Fibroblast of the aortic adventitia (primary cell): Measurements from ENCODE around the gene CTIF. TPM values are rescaled to one million over a fixed set of nuclear protein-coding genes. Genes with fewer than 3 reads are reported as not detected.

Source experiments
- DNase-seq: peaks from one replicate; pipeline ENCODE4 v3.0.0-alpha.2; 2010; ENCODE audit warnings: low read depth
- H3K4me3 ChIP-seq: 2 replicates; pipeline ENCODE4 v1.5.1; 2011; ENCODE audit warnings: low read depth, mild to moderate bottlenecking, control low read depth, low read length, moderate library complexity
- total RNA-seq: library from RNA; depleted of rRNA; stranded (reverse); fragments of >200 nt; gene quantifications from 2 replicates; pipeline ENCODE4 v1.2.3, GENCODE V29; 2012; ENCODE audit warnings: low replicate concordance
- TF ChIP-seq, protein P1 (sequence below): IDR thresholded peaks from 2 replicates; pipeline ENCODE4 v1.5.1; 2011; ENCODE audit warnings: mild to moderate bottlenecking, low read length, control low read depth, inconsistent platforms; ENCODE audit not compliant: insufficient read depth

Gene CTIF
- total RNA-seq, 1 donor, result 29.0 TPM

DNA sequence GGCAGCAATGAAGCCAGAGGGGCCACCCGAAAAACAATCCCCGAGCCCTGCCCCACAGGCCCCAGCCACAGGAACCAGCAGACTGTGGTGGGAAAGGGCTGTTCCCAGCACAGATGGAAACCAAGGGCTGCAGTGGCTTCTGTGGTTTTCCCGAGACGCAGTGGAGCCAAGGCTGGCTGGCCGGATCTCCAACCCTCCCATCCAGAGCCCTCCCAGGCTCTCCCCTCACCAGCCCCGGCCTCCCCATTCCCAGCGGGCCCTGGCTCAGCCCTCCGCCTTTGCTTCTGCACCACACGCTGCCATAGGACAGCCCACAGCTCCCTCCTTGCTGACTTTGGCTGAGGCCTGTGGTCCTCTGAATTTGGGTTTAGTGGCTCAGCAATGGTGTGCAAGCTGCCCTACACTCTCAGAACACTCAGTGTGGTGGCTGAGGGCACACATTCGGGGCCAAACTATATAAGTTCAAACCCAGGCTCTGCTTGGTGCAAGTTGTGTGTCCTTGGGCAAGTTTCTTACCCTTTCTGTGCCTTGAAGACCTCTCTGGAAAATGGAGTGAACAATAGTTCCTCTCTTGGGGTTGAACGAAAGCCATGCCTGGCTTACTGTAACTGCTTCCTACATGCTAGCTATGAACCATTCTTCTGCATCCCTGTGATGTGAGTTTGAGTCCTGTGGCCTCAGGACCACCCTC is 211.8 kb downstream of the CTIF start:
- no peak overlapping the region for H3K4me3 ChIP-seq
- peak; percentile 73 for DNase-seq
- TF ChIP-seq, protein P1, sequence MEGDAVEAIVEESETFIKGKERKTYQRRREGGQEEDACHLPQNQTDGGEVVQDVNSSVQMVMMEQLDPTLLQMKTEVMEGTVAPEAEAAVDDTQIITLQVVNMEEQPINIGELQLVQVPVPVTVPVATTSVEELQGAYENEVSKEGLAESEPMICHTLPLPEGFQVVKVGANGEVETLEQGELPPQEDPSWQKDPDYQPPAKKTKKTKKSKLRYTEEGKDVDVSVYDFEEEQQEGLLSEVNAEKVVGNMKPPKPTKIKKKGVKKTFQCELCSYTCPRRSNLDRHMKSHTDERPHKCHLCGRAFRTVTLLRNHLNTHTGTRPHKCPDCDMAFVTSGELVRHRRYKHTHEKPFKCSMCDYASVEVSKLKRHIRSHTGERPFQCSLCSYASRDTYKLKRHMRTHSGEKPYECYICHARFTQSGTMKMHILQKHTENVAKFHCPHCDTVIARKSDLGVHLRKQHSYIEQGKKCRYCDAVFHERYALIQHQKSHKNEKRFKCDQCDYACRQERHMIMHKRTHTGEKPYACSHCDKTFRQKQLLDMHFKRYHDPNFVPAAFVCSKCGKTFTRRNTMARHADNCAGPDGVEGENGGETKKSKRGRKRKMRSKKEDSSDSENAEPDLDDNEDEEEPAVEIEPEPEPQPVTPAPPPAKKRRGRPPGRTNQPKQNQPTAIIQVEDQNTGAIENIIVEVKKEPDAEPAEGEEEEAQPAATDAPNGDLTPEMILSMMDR, result no peak

DNA sequence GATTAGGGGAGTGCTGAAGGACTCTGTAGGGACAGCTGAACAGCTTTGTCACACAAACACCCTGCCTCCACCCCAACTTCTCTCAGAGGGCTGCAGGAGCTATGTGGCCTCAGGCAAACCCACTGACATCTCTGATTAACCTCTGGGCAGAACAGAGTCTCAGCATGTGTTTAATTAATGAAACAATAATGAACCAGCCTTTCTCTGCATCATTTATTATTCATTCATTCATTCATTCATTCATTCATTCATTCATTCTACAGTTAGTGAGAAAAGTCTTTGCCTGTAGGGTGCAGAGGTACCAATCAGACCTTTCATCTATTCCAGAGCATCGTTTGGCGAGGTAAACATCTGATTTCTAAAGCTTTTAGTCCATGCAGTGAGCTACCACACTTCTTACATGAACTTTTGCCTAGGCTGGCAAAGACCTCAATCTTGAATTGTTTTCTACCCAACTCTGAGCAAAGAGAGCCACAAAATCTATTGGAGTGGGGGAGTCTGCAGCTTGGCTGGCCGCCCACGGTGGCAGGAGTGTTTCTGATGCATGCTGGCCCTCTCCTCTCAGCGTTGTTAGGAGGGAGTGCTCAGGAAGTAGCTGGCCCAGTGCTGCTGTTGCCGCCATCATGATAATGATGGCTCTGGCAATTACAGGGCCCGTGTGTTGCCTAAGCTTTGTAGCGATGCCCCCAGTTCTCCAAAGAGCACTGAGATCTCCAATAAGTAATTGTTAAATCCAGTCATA is 213.1 kb downstream of the CTIF start:
- no peak overlapping the region for H3K4me3 ChIP-seq
- no peak for DNase-seq
- TF ChIP-seq, protein P1, result no peak

DNA sequence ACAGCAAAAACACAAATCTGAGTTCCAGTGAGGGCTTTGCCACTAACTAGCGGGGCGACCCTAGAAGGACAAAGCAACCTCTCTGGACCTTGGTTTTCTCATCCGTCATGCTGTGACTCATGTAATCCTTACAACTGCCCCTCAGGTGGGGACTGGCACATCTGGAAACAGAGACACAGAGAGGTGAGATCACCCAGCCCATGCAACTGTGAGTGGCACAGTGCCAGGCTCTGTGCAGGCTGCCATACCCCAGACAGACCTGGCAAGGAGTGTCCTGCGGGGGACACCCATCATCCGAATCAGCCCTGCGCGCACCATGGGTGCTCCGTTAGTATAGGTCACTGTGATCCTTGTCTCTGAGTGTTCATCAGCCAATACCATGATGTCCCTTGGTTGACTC is 213.6 kb downstream of the CTIF start:
- DNase-seq, result no peak
- TF ChIP-seq, protein P1, result no peak
- no peak overlapping the region for H3K4me3 ChIP-seq

DNA sequence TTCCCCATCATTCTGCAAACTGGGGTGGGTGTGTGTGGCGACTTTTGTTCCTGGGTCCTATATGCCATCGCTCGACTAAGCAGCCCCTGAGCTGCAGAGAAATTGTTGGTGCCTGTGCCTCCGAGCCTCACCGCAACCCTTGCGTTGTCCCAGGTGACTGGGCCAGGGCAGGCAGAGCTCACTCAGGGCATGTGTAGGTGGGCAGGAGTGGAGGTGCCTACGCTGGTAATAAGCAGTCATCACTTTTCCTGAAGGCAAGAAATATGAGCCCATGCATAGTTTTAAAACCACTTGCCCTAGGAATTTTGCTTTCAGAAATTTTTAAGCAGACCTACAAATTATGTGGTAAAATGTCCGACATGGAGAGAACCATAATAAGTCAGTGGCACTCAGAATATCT is 214.1 kb downstream of the CTIF start:
- TF ChIP-seq, protein P1, result no peak

DNA sequence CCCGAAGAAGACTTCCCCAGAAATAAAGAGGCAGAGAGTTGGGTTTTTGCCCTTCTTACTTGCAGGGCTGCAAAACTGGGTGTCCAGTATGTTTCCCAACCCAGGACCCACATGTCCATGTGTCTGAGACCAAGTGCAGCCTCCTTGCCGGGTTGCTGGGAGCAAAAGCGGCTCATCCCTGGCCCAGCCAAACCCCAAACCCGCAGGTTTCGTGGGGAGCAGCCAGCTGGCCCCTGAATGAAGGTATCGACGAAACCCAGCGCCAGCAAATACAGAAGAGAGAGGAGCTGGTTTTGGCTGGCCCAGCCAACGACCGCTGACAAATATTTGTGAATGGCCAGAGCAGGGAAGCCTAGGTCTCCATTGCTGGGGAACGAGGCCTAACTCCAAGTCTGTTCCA is 214.9 kb downstream of the CTIF start:
- no peak for DNase-seq
- no peak overlapping the region for H3K4me3 ChIP-seq
- TF ChIP-seq, protein P1, result no peak

More for the DNA sequence above, 214.1 kb downstream of the CTIF start:
- no peak overlapping the region for H3K4me3 ChIP-seq
- no peak for DNase-seq

DNA sequence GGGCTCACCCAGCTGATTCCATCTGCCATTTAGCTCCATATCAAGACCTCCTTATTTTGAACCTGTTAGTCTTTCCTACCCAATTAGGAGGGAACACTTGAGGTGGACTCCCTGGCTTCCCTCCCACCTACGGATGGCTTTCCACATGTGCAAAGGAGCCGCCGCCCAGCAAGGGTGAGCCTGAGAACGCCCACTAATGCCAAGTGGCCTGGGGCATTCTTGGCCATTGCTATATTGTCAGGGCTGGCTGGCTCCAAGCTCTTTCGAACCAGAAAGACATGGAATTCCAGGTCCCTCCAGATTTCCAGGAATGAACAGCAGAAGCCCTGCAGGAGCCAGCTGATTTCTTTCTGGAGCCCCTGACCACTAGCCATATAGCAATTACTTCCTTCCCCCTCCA is 215.7 kb downstream of the CTIF start:
- no peak for DNase-seq
- TF ChIP-seq, protein P1, result no peak
- no peak overlapping the region for H3K4me3 ChIP-seq
